ENCODE results near the gene EXD3. TPM values are rescaled to one million over a fixed set of nuclear protein-coding genes. Genes with fewer than 3 reads are reported as not detected.
"Not testable (repeated sequence)": the region's sequence is repeated elsewhere in the genome, so short reads cannot be mapped to it uniquely, and the experiment has no call there.

The EXD3 gene
- total RNA-seq, 1 donor from 2014 or later: 14.2 TPM

GRCh38 chr9:137270929-137271695 is 151.8 kb downstream of the EXD3 start:
- DNase-seq: no peak

DNA sequence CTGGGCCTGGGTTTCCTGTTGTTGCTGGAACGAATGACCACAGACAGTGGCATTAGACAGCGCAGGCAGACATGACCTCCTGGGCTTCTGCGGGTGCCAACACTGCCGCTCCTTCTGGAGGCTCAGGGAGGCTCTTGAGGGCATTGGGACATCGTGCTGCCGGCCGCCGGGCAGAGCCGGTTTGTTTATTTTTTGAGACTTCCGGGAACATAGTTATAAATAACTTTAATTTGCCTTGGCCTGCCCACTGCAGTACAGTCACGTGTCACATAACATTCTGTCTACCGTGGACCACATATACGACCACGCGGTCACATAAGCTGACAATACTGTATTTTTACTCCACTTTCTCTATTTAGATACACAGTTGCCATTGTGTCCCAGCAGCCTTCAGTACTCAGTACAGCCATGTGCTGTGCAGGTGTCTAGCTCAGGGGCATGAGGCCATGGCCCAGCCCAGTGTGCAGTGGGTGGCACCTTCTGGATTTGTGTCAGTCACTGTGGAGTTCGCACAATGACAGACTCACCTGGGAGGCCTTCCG is 153.7 kb downstream of the EXD3 start:
- DNase-seq: no peak

DNA sequence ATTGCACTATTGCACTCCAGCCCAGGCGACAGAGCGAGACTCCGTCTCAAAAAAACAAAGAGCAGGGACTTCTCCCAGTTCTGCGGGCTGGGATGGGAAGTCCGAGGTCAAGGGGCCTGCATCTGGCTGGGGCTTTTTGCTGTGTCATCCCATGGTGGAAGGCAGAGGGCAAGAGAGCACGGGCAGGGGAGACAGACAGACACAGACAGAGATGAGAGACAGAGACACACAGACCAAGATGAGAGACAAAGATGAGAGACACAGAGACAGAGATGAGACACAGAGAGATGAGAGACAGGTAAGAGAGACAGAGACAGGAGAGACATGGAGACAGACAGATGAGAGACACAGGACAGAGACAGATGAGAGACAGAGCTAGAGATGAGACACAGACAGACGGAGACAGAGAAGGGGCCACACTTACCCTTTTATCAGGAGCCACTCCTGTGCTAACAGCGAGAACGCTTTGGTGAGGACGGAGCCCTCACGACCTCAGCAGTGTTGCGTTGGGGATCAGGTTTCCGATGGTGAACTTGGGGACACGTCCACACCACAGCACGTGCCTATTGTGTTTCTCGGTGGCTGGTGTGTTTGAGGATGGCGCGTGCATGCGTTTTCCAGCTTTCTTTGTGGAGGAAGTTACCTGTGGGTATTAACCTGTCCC is 154.3 kb downstream of the EXD3 start:
- no peak for DNase-seq

DNA sequence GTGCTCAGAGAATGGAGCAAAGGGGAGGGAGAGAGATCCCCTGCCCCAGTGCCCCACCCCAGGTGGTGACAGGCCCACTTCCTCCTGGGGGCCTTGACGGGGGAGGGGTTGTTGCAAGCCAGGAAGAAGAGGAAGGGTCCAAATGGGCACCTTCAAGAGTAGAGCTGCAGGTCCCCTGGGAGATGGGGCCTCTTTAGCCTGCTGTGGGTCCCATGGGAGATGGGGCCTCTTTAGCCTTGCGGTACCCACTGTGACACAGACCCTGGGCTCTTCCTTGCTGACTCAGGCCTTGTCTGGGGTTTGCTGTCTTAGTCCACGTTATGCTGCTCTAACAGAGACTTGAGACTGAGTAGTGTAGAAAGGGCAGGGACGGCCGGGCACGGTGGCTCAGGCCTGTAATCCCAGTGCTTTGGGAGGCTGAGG is 155.0 kb downstream of the EXD3 start:
- no peak for DNase-seq

GRCh38 chr9:137266585-137267453 is 156.1 kb downstream of the EXD3 start:
- no peak for DNase-seq

DNA sequence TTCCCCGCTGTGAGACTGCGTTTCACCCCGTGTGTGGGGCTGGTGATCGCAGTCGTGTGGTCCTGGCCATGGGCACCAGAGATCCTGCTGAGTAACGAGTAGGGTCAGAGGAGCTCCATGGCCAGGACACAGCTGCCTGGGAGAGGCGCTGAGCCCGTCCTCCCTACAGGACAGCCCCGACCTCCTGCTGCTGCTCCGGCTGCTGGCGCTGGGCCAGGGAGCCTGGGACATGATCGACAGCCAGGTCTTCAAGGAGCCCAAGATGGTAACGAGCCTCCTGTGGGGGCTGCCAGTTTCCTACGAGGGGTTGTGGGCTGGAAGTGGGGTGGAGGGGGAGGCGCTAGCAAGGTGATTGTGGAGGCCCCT is 156.8 kb downstream of the EXD3 start:
- no peak for DNase-seq

GRCh38 chr9:137265496-137266161 is 157.3 kb downstream of the EXD3 start:
- no peak for DNase-seq

- no peak for DNase-seq
Observed at GRCh38 chr9:137264067-137264466, 158.9 kb downstream of the EXD3 start.

DNA sequence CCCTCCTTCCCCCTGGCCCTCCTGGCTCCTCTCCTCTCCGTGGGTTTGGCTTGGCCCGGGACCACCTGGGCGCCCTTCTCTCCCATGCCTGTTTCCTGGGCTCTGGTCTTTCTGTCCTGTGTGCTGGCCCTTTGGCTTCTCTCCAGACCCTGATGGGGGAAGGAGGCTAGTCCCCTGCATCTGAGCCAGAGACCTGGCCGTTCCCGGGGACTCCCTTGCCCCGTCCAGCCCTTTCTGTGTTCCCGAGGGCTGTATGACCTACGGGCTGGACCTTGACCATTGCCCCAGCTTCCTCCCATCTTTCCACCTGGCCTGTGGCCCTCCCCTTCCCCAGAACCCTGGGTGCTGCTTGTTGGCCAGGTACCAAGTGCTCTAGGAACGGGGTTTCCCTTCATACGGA is 159.5 kb downstream of the EXD3 start:
- no peak for DNase-seq

GRCh38 chr9:137262909-137263285 is 160.1 kb downstream of the EXD3 start:
- no peak for DNase-seq

- not testable (repeated sequence) for DNase-seq
Observed at GRCh38 chr9:137262173-137262908, 160.6 kb downstream of the EXD3 start.

Other genes starting within 250 kb of the EXD3 start
- 19.3 TPM for gene ANAPC2, start 234.6 kb downstream of the EXD3 start, total RNA-seq
- gene SSNA1, start 234.5 kb downstream of the EXD3 start, total RNA-seq: 13.4 TPM
- 4.7 TPM for gene TPRN, start 222.4 kb downstream of the EXD3 start, total RNA-seq
- 42.9 TPM for gene TMEM203, start 217.5 kb downstream of the EXD3 start, total RNA-seq
- 2.8 TPM for gene NDOR1, start 217.5 kb downstream of the EXD3 start, total RNA-seq
- gene RNF208, start 200.9 kb downstream of the EXD3 start, total RNA-seq: 1.4 TPM
- gene CYSRT1, start 198.0 kb downstream of the EXD3 start, total RNA-seq: not detected
- not detected for gene RNF224, start 195.7 kb downstream of the EXD3 start, total RNA-seq
- gene SLC34A3, start 192.3 kb downstream of the EXD3 start, total RNA-seq: 0.16 TPM
- 68.9 TPM for gene TUBB4B, start 181.9 kb downstream of the EXD3 start, total RNA-seq
- gene STPG3, start 171.9 kb downstream of the EXD3 start, total RNA-seq: not detected
- 44.8 TPM for gene NELFB, start 167.8 kb downstream of the EXD3 start, total RNA-seq
- 0.31 TPM for gene TOR4A, start 145.4 kb downstream of the EXD3 start, total RNA-seq
- gene NRARP, start 120.9 kb downstream of the EXD3 start, total RNA-seq: 3.6 TPM
- gene NOXA1, start 231 bp upstream of the EXD3 start, total RNA-seq: 2.0 TPM
- gene ENTPD8, start 18.2 kb upstream of the EXD3 start, total RNA-seq: 0.16 TPM
- 35.7 TPM for gene NSMF, start 36.2 kb upstream of the EXD3 start, total RNA-seq
- gene PNPLA7, start 127.2 kb upstream of the EXD3 start, total RNA-seq: 0.94 TPM
- 20.0 TPM for gene MRPL41, start 128.7 kb upstream of the EXD3 start, total RNA-seq
- 26.5 TPM for gene DPH7, start 155.8 kb upstream of the EXD3 start, total RNA-seq
- gene ZMYND19, start 167.3 kb upstream of the EXD3 start, total RNA-seq: 17.9 TPM
- 9.5 TPM for gene ARRDC1, start 182.5 kb upstream of the EXD3 start, total RNA-seq
- gene EHMT1, start 195.8 kb upstream of the EXD3 start, total RNA-seq: 68.3 TPM

Data from occipital lobe (tissue), 2 donors.